Sciatic nerve (tissue), 2 donors: ENCODE measurements around the gene FIGNL1. TPM values are rescaled to one million over a fixed set of nuclear protein-coding genes. Genes with fewer than 3 reads are reported as not detected.
A peak's percentile ranks its signal among the peaks of the same experiment; 100 is the strongest.

Experiments used
- ATAC-seq: fragments of 200-7000 bp; cut with Tn5 transposase; one replicate; pipeline ENCODE4 v1.9.1; 2020; ENCODE audit warnings: mild to moderate bottlenecking, moderate library complexity
- DNase-seq: peaks from one replicate; pipeline ENCODE4 v3.0.0-alpha.2; 2020; ENCODE audit warnings: low spot score
- intact Hi-C: fragments of 100-400 bp; cut with DNase I; formaldehyde crosslinking; loops from one replicate; pipeline ENCODE4 v1.14.2; 2022
- total RNA-seq: library from RNA; stranded (reverse); fragmentation: NEBNext Ultra II Directional; extraction: Animal tissue kit (Norgen Biotek cat#: 25700); gene quantifications from one replicate; pipeline ENCODE4 v1.2.1, GENCODE V29; 2021
- donor health status: DM: no; HTN: no; CAD: no.
- donor health status: DM: no; HTN: no; CAD: no.

Gene FIGNL1, protein sequence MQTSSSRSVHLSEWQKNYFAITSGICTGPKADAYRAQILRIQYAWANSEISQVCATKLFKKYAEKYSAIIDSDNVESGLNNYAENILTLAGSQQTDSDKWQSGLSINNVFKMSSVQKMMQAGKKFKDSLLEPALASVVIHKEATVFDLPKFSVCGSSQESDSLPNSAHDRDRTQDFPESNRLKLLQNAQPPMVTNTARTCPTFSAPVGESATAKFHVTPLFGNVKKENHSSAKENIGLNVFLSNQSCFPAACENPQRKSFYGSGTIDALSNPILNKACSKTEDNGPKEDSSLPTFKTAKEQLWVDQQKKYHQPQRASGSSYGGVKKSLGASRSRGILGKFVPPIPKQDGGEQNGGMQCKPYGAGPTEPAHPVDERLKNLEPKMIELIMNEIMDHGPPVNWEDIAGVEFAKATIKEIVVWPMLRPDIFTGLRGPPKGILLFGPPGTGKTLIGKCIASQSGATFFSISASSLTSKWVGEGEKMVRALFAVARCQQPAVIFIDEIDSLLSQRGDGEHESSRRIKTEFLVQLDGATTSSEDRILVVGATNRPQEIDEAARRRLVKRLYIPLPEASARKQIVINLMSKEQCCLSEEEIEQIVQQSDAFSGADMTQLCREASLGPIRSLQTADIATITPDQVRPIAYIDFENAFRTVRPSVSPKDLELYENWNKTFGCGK
- total RNA-seq = 8.5 TPM

DNA sequence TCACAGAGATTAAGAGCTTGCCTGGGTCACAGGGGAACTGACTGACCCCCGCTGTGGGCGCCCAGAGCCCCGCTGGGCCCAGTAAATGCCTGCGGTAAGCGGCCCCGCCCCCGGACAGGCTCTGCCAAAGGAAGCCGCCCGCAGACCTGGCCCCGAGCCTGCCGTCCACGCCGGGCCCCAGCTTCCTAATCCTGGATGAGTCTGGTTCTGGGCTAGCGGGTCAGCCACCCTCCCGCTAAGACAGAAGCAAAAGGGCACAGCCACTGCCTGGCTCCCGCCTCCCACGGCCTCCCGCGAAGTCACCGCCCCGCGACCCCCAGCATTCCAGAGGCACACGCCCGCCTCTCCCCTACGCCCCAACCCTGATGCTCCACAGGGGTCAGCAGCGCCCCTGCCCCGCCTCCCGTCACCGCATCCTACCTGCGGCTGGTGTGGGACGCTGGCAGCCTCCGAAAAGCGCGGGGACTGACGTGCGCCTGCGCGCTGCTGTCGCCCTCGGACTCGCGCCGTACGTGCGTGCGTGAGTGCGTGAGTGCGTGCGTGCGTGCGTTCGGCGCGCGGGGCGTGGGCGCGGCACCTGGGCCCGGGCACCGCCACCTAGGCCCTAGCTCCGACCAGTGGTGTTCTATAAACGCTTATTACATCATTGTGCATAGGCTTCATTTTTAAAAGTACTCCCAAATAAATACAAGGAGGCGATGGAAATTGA lies at the start of gene FIGNL1:
Gene FIGNL1 (minus strand): TSS at position 470 of the 709 bp plus-strand sequence. CDS start 3,063 bp downstream, outside the sequence.
- intact Hi-C loops = no loop called here
- peak; percentile 97 for ATAC-seq
- peak; percentile 76 for DNase-seq

DNA sequence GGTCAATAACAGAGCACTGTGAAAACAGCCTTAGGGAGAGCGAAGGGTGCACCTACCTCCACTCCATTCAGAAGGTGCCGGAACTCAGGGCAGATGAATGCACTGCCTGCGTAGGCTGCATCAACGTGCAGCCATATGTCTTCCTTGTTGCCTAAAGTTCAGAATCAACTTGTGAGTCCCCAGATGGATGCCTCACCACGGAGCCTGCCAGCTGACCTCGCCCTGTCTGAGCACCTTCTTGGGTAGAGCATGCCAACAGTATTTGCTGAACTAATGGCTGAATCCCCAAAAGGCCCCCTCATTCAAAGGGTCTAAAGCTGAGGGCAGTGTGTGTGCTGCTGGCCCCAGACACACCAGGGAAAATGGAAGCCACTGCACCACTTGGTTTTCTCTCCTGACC lies 48.9 kb upstream of the FIGNL1 start:
- intact Hi-C loops = no loop called here
- no peak for ATAC-seq
- DNase-seq = no peak

DNA sequence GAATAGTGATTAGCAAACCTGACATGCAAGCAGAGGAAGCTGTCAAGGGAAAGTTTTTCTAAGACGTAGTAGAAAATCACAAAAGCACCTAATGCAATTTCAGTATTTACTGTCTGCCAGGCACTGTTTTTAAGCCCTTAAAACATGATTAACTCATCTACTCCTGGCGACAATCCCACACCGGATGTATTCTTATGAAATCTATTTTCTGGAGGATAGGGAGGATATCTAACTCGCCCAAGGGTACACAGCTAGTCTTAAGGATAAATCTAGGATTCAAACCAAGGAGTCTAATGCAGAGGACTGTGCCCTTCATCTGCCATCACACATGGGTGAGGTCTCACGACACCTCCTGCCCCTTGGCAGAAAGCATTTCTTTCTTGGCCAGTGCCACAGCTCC lies 47.8 kb upstream of the FIGNL1 start:
- intact Hi-C loops = no loop called here
- ATAC-seq (peak; percentile 30), DNase-seq (no peak)

DNA sequence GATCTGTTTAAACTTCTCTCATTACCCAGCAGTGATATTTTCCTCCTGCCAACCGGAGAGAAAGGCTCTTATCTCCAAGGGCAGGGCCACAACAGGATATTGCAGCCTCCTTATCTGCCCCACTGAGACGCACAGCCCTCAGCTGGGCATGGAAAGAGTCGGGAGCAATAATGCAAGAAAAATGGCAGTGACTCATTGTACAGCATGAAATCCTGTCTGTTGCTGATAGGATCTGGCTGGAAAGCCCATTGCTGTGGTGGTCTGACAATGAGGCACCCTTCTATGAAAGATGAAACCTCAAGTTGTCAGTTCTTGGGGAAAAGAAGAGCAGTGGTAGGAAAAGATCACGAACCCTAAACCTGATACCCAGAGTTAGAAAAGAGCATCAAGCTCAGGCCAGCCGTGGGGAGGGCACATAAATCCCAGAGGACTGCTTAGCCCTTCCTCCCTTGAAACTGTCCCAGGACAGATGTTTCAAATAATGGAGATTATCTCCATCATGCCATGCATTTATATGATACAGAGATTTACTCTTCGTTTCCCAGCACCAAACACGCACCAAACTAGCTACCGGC lies 47.0 kb upstream of the FIGNL1 start:
- intact Hi-C loops = no loop called here
- DNase-seq = no peak
- ATAC-seq = no peak

DNA sequence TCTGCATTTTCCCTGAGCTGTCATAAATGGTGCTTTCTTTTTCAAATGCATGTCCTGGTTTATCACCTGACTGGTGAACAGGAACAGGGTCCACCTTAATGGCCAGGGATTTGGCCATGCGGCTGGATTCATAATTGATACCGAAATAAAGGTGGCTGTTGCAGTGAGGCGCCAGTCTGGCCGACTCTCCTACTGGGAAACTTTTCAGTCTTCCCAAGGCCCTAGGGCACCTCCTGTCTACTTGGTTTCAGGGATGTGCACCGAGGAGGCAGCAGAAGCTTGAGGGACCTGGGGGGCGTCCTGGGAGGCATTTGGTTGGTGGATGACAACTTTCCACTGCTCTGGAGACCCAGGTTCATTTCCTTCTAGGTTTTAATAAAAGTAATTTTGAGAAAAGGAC lies 46.4 kb upstream of the FIGNL1 start:
- no peak for ATAC-seq
- intact Hi-C loops = no loop called here
- DNase-seq = no peak

DNA sequence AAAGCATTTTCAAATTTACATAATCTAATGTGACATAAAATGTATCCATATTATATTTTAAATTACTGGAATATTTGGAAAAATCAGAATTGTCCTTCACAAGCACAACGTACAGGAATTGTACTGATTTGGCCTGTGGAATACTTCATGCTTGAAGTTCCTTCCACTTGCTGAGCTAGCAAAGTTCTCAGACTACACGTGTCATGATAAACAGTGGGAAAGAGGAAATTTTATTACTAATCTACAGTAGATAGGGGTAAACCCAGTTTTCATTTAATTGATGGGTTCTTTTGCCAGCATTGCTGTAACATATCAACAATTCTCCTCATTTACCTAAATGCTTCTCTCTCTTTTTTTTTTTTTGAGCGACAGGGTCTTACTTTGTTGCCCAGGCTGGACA lies 45.6 kb upstream of the FIGNL1 start:
- no peak for ATAC-seq
- DNase-seq = no peak
- intact Hi-C loops = no loop called here

DNA sequence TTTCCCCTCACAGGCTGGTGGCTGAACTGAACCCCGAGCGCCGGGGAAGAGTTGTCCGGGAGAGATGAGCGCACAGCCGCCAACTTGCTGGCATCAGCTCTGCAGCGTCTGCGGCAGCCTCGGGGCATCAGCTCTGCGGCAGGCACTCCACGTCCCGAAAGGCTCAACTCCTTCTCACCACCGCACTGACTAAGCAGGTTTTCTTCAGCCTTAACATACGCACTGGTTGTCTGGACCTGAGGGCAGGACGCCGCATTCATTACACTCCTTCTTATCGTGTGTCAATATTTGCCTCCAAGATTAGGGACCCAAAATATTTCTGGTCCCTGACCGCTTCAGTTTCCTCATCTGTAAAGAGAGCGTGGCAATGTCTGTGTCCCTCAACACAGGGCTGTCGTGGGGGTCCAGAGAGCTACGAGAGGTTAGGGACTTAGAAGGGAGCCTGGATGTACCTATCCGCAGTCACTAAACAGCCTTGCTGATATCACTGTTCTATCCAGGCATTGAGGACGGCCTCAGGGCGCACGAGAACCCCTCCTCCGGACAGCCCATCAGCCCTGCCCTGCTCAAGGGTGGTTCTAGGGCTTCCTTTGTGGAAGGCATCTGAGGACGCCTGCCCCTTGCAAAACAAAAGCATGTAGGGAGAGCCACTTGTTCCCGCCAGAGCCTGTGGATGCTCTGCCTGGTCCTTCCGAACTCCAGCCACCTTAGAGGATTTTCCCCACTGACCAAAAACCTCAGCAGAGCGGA lies 42.8 kb upstream of the FIGNL1 start:
- no peak for DNase-seq
- intact Hi-C loops = no loop called here

DNA sequence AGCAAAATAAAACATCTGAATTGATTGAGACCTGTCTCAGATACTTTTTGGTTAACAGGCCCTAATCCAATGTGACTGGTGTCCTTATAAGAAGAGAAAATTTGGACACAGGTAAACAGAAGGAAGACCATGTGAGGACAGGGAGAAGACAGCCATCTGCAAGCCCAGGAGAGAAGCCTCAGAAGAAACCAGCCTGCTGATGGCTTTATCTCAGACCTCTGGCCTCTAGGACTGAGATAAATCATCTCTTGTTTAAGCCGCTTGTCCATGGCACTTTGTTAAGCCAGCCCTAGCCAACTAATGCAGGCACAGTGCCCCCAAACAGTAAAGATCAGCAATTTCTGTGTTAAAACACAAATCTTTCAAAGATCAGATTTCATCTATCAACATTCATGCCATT lies 41.8 kb upstream of the FIGNL1 start:
- no peak for DNase-seq

More for the DNA sequence above, 42.8 kb upstream of the FIGNL1 start:
- no peak for ATAC-seq

DNA sequence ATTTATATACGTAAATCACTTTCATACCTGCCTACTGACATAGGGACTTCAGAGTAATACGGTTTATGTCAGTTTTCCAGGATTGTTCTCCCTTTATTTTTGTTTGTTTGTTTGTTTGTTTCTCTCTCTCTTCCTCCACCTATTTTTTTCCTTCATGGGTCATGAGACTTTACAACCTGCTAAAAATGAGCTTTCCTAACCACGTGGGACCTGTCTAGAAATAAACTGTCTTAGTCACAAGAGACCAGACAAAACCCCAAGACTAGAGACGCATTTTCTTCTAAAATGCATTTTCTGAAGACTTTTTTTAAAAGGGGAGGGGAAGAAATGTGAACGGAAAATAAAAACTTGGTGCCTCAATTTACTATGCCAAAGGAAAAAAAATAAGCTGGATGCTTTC lies 41.1 kb upstream of the FIGNL1 start:
- no peak for DNase-seq
- intact Hi-C loops = no loop called here
- ATAC-seq = no peak

More for the DNA sequence above, 41.8 kb upstream of the FIGNL1 start:
- intact Hi-C loops = no loop called here
- ATAC-seq = no peak

DNA sequence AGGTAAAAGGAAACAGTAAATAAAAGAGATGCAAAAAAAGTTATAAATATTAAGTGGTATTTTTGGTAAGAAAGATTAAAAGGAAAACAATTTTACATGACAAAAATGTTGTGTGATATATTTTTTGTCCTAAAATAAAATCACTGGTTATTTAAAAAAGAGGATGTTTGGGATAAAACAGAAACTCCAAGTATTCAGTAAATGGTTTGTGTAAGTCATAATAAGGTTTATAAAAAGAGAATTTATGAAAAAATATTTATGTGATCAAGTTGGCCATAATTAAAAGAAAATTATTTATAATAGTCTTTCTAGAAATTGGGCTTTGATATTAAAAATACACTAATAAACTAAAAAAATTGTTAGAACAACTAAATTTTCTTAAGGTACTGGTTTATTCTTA lies 38.2 kb upstream of the FIGNL1 start:
- ATAC-seq = no peak
- intact Hi-C loops = no loop called here

DNA sequence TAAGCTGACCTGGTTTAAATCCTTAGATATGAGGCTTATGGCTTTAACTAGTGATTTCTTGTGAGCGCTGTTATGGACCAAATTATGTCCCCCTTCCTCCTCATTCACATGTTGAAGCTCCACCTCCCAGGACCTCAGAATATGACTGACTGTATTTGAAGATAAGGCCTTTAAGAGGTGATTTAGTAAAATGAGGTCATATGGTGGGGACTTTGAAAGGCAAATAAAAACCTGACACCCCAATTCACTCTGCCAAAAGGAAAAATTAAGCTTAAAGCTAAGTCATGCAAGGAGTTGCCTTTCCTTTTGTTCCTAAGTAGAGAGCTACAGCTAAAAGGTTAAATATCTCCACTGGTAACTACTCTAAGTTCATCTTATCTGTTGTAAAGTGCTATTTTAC lies 36.4 kb upstream of the FIGNL1 start:
- intact Hi-C loops = no loop called here
- no peak for DNase-seq
- no peak for ATAC-seq

More for the DNA sequence above, 38.2 kb upstream of the FIGNL1 start:
- DNase-seq = no peak

DNA sequence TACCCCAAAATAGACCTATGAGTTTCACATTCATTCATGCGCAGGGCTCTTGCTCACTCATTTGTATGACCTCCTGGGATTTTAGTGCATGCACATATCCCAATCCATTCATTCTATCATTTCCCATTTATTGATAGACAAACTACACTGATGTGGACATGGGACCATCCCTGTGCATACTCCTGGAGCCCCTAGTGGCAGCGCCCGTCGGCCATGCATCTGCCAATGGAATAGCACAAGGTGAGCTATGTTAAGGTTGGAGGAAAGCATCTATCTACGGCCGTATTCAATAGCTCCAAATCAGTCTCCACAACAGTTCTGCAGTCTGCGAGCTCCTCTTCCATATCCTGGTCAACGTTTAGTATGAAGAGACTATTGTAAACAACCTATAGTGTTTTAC lies 31.7 kb upstream of the FIGNL1 start:
- intact Hi-C loops = no loop called here
- DNase-seq (no peak), ATAC-seq (no peak)

DNA sequence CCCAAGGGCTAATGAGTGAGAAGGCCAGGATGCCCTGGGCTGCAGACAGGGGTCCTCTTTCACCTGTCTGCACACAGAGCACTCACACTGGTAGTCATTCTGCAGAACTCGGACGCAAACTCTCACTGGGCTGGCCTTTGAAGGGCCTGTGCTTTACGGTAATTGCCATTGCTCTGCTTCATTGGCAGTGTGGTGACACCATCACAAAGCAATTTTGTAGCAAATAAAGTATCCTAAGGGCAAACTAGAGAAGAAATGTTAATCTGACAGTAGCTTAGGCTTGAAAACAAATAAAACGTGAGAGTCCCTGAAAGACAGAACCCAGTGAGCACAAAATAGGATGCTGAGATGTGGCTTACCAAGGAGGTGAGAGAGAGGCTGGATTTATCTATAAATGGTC lies 30.6 kb upstream of the FIGNL1 start:
- ATAC-seq (no peak), DNase-seq (no peak)
- intact Hi-C loops = no loop called here

DNA sequence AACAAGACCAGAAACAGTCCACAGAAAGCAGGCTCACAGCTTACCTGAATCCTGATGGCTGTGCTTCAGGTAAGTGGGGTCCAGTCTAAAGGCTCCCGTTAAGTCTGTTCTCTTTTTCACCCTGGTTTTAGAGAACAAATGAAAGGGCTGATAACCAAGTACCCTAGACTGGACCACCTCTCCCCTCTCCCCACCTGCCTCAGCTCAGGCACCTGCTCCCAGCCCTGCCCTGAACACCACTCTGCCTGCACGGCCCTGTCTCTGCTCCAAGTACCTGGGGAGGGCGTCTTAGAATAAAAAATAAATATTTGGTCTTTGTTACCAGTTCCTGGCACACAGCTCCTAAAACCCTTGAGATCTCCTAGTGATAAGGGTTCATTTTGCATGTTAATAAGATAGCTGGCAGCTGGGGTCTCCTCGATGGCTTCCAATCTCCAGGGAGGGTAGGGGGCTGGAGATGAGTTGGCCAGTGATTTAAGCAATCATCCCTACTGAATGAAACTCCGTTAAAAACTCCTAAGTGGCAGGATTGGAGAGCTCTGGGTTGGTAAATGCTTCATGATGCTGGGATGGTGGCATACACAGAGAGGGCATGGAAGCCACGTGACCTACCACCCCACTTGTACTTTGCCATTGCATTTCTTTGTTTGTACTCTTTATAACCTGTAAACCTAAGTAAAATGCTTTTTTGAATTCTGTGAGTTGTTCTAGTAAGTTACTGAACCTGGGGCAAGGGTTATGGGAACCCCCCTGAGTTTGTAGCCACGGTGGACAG lies 29.8 kb upstream of the FIGNL1 start:
- intact Hi-C loops = loop anchor here (10.0 kb wide), 2 partner anchors 195 to 675 kb away; no protein-coding TSS in a partner anchor
- DNase-seq (no peak), ATAC-seq (no peak)

DNA sequence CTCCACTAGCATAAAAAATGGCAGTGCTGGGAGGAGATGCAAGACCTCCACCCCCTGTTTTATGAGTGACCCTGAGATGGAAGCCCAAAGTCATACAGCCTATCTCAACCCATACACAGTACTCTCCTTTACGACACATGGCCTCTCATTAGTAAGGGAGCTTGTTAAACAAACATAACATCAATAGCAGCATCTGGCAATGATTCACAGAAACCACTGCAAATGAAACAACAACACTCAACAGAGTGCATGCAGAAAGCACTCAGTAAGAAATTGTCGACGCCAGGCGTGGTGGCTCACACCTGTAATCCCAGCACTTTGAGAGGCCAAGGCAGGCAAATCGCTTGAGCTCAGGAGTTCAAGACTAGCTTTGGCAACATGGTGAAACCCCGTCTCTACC lies 27.5 kb upstream of the FIGNL1 start:
- DNase-seq = no peak
- ATAC-seq = no peak
- intact Hi-C loops = loop anchor here (10.0 kb wide), 2 partner anchors 197 to 677 kb away; no protein-coding TSS in a partner anchor

DNA sequence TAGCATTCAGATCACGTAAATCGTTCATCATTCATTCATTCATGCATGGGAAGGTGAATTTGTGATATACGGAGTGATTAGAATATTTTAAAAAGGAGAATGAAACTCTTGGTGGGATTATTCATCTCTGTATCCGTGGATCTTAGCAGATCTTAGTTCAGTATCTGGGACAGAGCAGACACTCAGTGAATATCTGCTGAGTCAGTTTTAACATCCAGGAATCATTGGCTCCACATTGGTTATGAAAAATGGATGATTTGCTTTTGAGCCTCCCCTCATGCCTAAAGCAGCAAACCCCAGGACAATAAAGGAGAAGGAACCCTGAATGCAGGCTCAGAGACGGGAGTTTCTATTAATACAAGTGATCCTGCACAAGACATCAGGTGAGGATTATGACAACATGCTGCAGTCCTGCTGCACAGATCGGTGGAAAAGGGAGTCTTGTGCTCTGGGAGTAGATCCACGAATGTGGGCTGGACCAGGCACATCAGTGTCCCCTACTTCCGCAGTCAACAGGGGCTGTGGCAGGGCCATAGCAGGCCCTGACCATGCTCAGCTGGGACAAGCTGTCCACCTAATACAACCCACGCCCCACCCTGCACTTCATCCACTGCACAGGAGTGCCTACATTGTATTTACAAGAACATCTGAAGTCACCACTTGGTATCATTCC lies 26.9 kb upstream of the FIGNL1 start:
- intact Hi-C loops = loop anchor here (10.0 kb wide), 2 partner anchors 198 to 678 kb away; no protein-coding TSS in a partner anchor
- no peak for ATAC-seq
- DNase-seq = no peak

DNA sequence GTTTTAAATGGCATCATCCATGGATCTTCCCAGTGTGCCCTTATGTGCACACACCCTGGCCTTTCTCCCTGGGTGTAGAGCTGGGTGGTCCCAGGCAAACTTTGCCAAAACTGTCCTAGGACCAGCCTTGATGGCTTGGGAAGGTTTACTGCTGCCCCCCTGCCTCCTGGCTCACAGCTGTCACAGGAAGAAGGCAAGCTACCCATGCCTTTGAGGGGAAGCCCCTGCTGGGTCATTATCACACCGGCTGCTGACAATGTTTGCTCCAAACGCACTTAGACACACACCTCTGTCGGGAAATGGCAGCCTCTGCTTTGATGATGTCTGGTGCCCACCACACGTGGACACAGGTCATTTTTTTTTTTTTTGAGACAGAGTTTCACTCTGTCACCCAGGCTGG lies 25.2 kb upstream of the FIGNL1 start:
- DNase-seq = no peak
- ATAC-seq = no peak
- intact Hi-C loops = loop anchor here (10.0 kb wide), 2 partner anchors 199 to 679 kb away; no protein-coding TSS in a partner anchor
